Right lobe of liver (tissue), 4 donors: ENCODE measurements around the gene NYNRIN.

Experiments
- POLR2A ChIP-seq: fragments of 450-650 bp; IDR thresholded peaks from one replicate; pipeline ENCODE4 v1.6.1; 2017; ENCODE audit warnings: antibody characterized with exemption, mild to moderate bottlenecking
- TF ChIP-seq, protein P1 (sequence below), 4 donors: fragments of 200-600 bp in 3 of 4; fragments of 450-650 bp in 1 of 4; IDR thresholded peaks; one replicate each; pipeline versions ENCODE4 v1.5.1 to v1.8.0; 2016 to 2022; ENCODE audit warnings: antibody characterized with exemption in 4 of 4, mild to moderate bottlenecking in 2 of 4
- donor health status: DM: no; HTN: no; CAD: no.
- donor health status: DM: no; HTN: no; CAD: no.
- donor health status: DM: no; HTN: yes; CAD: no.

DNA sequence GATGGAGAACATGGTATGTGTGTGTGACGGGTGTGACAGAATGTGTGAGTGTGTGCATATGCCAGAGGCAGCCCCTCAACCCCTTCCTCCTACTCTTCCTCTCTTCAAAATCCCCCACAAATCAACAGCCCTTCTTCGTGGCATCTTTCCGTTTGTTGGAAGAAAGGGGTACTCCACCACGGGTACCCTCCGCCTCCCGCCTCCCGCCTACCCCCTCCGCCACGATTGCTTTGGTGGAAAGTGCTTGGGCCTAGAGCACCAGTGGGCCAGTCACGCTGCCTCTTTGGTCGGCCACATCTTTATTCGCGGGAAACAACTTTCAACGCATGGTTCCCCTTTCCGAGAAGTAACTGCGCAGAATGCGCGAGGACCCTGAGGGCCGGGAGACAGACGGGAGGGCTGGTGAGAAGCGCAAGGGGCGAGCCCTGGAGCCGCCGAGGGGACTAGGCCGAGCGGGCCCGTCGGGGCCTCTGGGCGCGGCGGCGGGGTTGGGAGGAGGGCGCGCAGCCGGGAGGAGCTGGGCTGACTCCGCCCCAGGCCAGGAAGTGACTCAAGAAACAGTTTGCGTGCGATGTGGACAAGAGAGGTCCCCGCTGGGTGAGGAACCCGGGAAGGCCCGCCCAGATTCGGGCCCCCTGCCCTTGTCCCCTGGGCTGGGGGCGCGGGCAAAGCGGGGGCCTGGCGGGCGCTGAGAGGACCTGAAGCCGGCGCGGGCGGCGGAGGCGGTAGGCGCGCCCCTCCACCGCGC, 30.8 kb downstream of the NYNRIN start, which contains the start of the genes CBLN3 and KHNYN:
- TF ChIP-seq, protein P1, sequence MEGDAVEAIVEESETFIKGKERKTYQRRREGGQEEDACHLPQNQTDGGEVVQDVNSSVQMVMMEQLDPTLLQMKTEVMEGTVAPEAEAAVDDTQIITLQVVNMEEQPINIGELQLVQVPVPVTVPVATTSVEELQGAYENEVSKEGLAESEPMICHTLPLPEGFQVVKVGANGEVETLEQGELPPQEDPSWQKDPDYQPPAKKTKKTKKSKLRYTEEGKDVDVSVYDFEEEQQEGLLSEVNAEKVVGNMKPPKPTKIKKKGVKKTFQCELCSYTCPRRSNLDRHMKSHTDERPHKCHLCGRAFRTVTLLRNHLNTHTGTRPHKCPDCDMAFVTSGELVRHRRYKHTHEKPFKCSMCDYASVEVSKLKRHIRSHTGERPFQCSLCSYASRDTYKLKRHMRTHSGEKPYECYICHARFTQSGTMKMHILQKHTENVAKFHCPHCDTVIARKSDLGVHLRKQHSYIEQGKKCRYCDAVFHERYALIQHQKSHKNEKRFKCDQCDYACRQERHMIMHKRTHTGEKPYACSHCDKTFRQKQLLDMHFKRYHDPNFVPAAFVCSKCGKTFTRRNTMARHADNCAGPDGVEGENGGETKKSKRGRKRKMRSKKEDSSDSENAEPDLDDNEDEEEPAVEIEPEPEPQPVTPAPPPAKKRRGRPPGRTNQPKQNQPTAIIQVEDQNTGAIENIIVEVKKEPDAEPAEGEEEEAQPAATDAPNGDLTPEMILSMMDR (IDR thresholded peaks at IDR 0.05), result no peak
- TF ChIP-seq POLR2A, result peak; percentile 95
